Neural cell (in vitro differentiated cells): Measurements from ENCODE around the gene USP40. TPM values are rescaled to one million over a fixed set of nuclear protein-coding genes. Genes with fewer than 3 reads are reported as not detected.

Source experiments
- H2AFZ ChIP-seq: fragments of 200-600, 300-800 bp; sonication (generic), shearing (Covaris generic); 2 replicates; pipeline ENCODE4 v1.6.0; 2014; ENCODE audit warnings: low read depth, mild to moderate bottlenecking, antibody characterized with exemption, low read length, moderate library complexity
- H3F3A ChIP-seq: fragments of 200-600 bp; shearing (Covaris generic); 2 replicates; pipeline ENCODE4 v1.6.1; 2016; ENCODE audit warnings: mild to moderate bottlenecking, moderate library complexity, mixed read lengths, antibody characterized with exemption, low read length; ENCODE audit not compliant: insufficient read depth, poor library complexity, severe bottlenecking
- H3K27ac ChIP-seq: fragments of 200-600, 300-800 bp; sonication (generic), shearing (Covaris generic); 2 replicates; pipeline ENCODE4 v1.5.1; 2014; ENCODE audit warnings: mild to moderate bottlenecking, low read length, moderate library complexity
- H3K27me3 ChIP-seq: fragments of 300-800, 200-600 bp; sonication (generic), shearing (Covaris generic); 2 replicates; pipeline ENCODE4 v1.6.0; 2014; ENCODE audit warnings: mild to moderate bottlenecking, low read depth, low read length, moderate library complexity; ENCODE audit not compliant: insufficient read depth
- H3K36me3 ChIP-seq: fragments of 300-800, 200-600 bp; sonication (generic), shearing (Covaris generic); 2 replicates; pipeline ENCODE4 v1.5.1; 2014; ENCODE audit warnings: mild to moderate bottlenecking, antibody characterized with exemption, low read length, moderate library complexity; ENCODE audit not compliant: insufficient read depth
- H3K4me2 ChIP-seq: fragments of 300-800, 200-600 bp; sonication (generic), shearing (Covaris generic); 2 replicates; pipeline ENCODE4 v1.6.0; 2014; ENCODE audit warnings: mild to moderate bottlenecking, low read length
- H3K4me3 ChIP-seq: fragments of 300-800, 200-600 bp; sonication (generic), shearing (Covaris generic); 2 replicates; pipeline ENCODE4 v1.5.1; 2014; ENCODE audit warnings: mild to moderate bottlenecking, low read length, moderate library complexity
- H3K79me2 ChIP-seq: fragments of 200-600 bp; shearing (Covaris generic); replicated peaks from 2 replicates; pipeline ENCODE4 v1.6.0; 2014; ENCODE audit warnings: mild to moderate bottlenecking, low read length, moderate library complexity; ENCODE audit not compliant: insufficient read depth
- H3K9ac ChIP-seq: fragments of 300-800, 200-600 bp; sonication (generic), shearing (Covaris generic); 2 replicates; pipeline ENCODE4 v1.6.1; 2016; ENCODE audit warnings: mild to moderate bottlenecking, low read length, mixed read lengths
- H3K9me2 ChIP-seq: fragments of 200-600 bp; shearing (Covaris generic); 2 replicates; pipeline ENCODE4 v1.6.1; 2016; ENCODE audit warnings: mild to moderate bottlenecking, low read length, mixed read lengths; ENCODE audit not compliant: insufficient read depth
- H3K9me3 ChIP-seq: fragments of 200-600, 300-800 bp; sonication (generic), shearing (Covaris generic); 2 replicates; pipeline ENCODE4 v1.6.1; 2016; ENCODE audit warnings: mild to moderate bottlenecking, mixed run types, low read length, moderate library complexity, mixed read lengths
- H4K20me1 ChIP-seq: fragments of 200-600 bp; shearing (Covaris generic); 2 replicates; pipeline ENCODE4 v1.6.1; 2016; ENCODE audit warnings: mild to moderate bottlenecking, mixed run types; ENCODE audit not compliant: insufficient read depth
- CTCF ChIP-seq: fragments of 450-650 bp; IDR thresholded peaks from 2 replicates; pipeline ENCODE4 v1.5.1; 2014; ENCODE audit warnings: antibody characterized with exemption, mild to moderate bottlenecking, moderate library complexity; ENCODE audit not compliant: poor library complexity, severe bottlenecking
- EP300 ChIP-seq: fragments of 450-650 bp; conservative IDR thresholded peaks from 2 replicates; pipeline ENCODE4 v1.6.1; 2014; ENCODE audit warnings: antibody characterized with exemption, mild to moderate bottlenecking, moderate library complexity; ENCODE audit not compliant: poor library complexity, severe bottlenecking
- EZH2 ChIP-seq: fragments of 200-600, 300-800 bp; shearing (Covaris generic), sonication (generic); IDR thresholded peaks from 2 replicates; pipeline ENCODE4 v1.6.1; 2014; ENCODE audit warnings: antibody characterized with exemption, low read length, borderline replicate concordance, mild to moderate bottlenecking; ENCODE audit not compliant: insufficient read depth, poor library complexity, severe bottlenecking
- MXI1 ChIP-seq: fragments of 450-650 bp; conservative IDR thresholded peaks from 2 replicates; pipeline ENCODE4 v1.6.1; 2014; ENCODE audit warnings: antibody characterized with exemption, mild to moderate bottlenecking; ENCODE audit not compliant: poor library complexity, severe bottlenecking
- POLR2AphosphoS5 ChIP-seq: IDR thresholded peaks from 2 replicates; pipeline ENCODE4 v1.6.1; 2012
- RAD21 ChIP-seq: fragments of 450-650 bp; conservative IDR thresholded peaks from 2 replicates; pipeline ENCODE4 v1.6.1; 2014; ENCODE audit warnings: antibody characterized with exemption, mild to moderate bottlenecking, moderate library complexity
- REST ChIP-seq: IDR thresholded peaks from 2 replicates; pipeline ENCODE4 v1.6.1; 2012; ENCODE audit warnings: borderline replicate concordance
- SMC3 ChIP-seq: fragments of 450-650 bp; conservative IDR thresholded peaks from 2 replicates; pipeline ENCODE4 v1.6.1; 2014; ENCODE audit warnings: antibody characterized with exemption, mild to moderate bottlenecking, moderate library complexity; ENCODE audit not compliant: poor library complexity
- TAF1 ChIP-seq: IDR thresholded peaks from 2 replicates; pipeline ENCODE4 v1.6.1; 2012; ENCODE audit warnings: low read depth
- polyA plus RNA-seq: library from polyadenylated mRNA; depleted of rRNA; stranded (reverse); fragments of >200 nt; gene quantifications from 2 replicates; pipeline ENCODE4 v1.2.3, GENCODE V29; 2014

USP40 gene
- polyA plus RNA-seq, 1 donor from 2014 or later: 33.3 TPM

DNA sequence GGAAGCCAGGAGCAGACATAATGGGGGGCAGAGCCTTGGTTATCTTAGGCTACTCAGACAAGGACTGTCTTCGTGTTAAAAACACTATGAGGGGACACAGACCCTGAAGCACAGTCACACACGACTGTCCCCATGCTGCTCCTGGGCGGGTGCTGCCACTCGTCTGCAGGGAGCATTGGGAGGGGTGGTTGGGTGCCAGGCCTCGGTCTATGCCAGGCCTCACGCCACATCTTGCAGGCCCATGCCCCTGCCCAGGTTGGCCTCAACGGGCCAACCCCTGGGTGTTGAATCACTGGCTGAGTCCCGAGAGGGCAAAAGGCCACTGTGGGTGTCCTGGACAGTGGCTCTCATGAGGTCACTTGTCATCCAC, 97.9 kb downstream of the USP40 start (continued):
- TF ChIP-seq RAD21 (no peak), EZH2 (no peak), TAF1 (no peak), MXI1 (no peak)

GRCh38 chr2:233468047-233468740, 98.4 kb downstream of the USP40 start:
- Histone ChIP-seq H2AFZ (no peak overlapping the region), H3K9me3 (no peaks in the 10 kb centered on the region), H3K9me2 (no peaks in the 10 kb centered on the region), H3K4me2 (no peak overlapping the region), H3K27ac (no peak overlapping the region), H3K4me3 (no peak overlapping the region), H3K36me3 (peaks cover 4% of the 10 kb centered on the region), H4K20me1 (no peaks in the 10 kb centered on the region), H3K27me3 (no peaks in the 10 kb centered on the region), H3K79me2 (no peaks in the 10 kb centered on the region), H3F3A (no peaks in the 10 kb centered on the region), H3K9ac (no peak overlapping the region)
- TF ChIP-seq REST (no peak), TAF1 (no peak), SMC3 (no peak), RAD21 (no peak), EP300 (no peak), EZH2 (no peak), POLR2AphosphoS5 (no peak), CTCF (no peak), MXI1 (no peak)

GRCh38 chr2:233466991-233467603, 99.5 kb downstream of the USP40 start:
- H3K79me2 ChIP-seq: no peaks in the 10 kb centered on the region
- H3K36me3 ChIP-seq: peaks cover 4% of the 10 kb centered on the region
- H3K27me3 ChIP-seq: no peaks in the 10 kb centered on the region
- no peaks in the 10 kb centered on the region for H4K20me1 ChIP-seq
- no peaks in the 10 kb centered on the region for H3K9me3 ChIP-seq
- H3F3A ChIP-seq: no peaks in the 10 kb centered on the region
- H2AFZ ChIP-seq: no peak overlapping the region
- no peak overlapping the region for H3K9ac ChIP-seq
- no peaks in the 10 kb centered on the region for H3K9me2 ChIP-seq
- H3K4me2 ChIP-seq: no peak overlapping the region
- no peak overlapping the region for H3K27ac ChIP-seq
- no peak for TF ChIP-seq TAF1
- no peak for TF ChIP-seq MXI1
- TF ChIP-seq CTCF: no peak
- TF ChIP-seq SMC3: no peak
- no peak for TF ChIP-seq RAD21
- TF ChIP-seq POLR2AphosphoS5: no peak
- TF ChIP-seq EZH2: no peak
- TF ChIP-seq EP300: no peak
- no peak for TF ChIP-seq REST
- H3K4me3 ChIP-seq: no peak overlapping the region
